AG10803 (cell line): ENCODE data around the gene ZBTB3.
A peak's percentile ranks its signal among the peaks of the same experiment; 100 is the strongest.

Experiments used
- DNase-seq: peaks from one replicate; pipeline ENCODE4 v3.0.0; 2010; ENCODE audit warnings: low read depth
- H3K4me3 ChIP-seq: 2 replicates; pipeline ENCODE4 v1.5.1; 2011; ENCODE audit warnings: mild to moderate bottlenecking, low read length, control low read depth
- TF ChIP-seq, protein P1 (sequence below): conservative IDR thresholded peaks from 2 replicates; pipeline ENCODE4 v1.5.1; 2011; ENCODE audit warnings: mild to moderate bottlenecking, low read length, control low read depth, inconsistent platforms

ZBTB3 gene

DNA sequence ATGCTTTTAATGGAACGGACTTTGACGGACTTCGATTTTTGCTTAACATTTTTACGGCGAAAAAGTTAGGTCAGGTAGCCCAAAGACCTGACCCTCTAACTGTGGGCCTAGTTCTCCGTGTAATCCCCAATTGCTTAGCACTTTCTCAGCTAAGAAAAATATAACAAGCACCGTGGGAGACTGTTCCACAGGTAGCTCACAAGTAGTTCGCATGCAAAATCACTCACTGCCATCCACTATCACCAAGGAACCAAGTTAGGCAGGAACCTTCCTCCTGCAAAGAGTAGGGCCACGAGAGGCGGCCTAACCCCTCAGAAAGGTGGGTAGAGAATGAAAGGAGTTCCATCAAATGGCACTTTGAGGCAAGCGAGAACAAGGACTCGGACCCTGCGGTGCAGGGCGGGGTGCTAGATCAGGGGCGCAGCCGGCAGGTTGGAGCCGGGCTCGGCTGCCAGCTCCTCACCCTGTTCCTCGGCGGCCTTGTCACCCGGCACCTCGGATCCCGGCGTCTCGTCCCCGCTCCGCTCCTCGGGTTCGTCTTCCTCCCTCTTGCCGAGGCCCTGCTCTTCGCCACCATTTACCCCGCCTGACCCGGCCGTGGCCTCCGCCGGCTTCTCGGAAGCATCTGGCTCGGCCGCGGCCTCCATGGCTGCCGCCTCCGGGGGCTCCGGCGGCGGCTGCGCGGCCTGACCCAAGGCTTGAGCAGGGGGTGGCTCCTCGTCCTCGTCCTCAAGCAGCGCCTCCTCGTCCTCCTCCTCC is 27.6 kb downstream of the ZBTB3 start:
- TF ChIP-seq, protein P1, sequence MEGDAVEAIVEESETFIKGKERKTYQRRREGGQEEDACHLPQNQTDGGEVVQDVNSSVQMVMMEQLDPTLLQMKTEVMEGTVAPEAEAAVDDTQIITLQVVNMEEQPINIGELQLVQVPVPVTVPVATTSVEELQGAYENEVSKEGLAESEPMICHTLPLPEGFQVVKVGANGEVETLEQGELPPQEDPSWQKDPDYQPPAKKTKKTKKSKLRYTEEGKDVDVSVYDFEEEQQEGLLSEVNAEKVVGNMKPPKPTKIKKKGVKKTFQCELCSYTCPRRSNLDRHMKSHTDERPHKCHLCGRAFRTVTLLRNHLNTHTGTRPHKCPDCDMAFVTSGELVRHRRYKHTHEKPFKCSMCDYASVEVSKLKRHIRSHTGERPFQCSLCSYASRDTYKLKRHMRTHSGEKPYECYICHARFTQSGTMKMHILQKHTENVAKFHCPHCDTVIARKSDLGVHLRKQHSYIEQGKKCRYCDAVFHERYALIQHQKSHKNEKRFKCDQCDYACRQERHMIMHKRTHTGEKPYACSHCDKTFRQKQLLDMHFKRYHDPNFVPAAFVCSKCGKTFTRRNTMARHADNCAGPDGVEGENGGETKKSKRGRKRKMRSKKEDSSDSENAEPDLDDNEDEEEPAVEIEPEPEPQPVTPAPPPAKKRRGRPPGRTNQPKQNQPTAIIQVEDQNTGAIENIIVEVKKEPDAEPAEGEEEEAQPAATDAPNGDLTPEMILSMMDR, result no peak
- peak overlapping the region; percentile 99 for H3K4me3 ChIP-seq
- DNase-seq, result no peak

DNA sequence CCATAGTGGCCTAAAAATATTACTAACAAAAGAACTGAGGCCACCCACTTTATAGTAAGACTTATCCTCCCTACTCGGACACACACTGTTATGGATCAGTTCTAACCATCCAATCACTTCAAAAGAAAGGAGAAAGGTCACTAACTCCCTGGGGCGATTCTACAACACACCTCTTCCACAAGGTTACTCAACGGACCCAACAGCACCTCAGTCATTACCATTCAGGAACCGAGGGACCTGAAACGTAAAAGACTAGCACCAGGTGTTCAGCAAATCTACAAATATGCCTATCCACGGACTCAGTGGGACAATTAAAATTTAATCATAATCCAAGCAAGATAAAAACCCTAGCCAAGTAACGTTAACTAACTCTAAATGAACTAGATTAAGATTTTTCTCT is 28.3 kb downstream of the ZBTB3 start:
- TF ChIP-seq, protein P1, result no peak
- H3K4me3 ChIP-seq, result peak overlapping the region; percentile 99
- no peak for DNase-seq

DNA sequence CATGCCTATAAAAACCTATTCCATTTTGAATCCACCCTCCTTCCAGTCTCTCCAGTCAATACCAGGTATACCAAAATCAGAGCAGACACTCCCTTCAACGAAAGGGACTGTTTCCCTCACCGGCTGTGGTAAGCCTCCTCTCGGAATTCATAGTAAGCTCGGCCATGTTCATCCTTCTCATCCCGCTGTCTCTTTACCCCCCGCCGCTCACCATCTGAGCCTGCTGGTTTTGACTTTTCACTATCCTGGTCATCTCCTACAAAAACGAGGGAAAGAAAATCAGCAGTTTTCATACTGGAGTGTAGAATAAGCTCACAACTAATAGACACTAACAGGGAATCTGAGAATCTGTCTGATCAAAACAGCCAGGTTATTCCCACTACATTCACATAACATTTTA is 29.8 kb downstream of the ZBTB3 start:
- TF ChIP-seq, protein P1, result no peak
- no peak for DNase-seq
- H3K4me3 ChIP-seq, result peak overlapping the region; percentile 99

DNA sequence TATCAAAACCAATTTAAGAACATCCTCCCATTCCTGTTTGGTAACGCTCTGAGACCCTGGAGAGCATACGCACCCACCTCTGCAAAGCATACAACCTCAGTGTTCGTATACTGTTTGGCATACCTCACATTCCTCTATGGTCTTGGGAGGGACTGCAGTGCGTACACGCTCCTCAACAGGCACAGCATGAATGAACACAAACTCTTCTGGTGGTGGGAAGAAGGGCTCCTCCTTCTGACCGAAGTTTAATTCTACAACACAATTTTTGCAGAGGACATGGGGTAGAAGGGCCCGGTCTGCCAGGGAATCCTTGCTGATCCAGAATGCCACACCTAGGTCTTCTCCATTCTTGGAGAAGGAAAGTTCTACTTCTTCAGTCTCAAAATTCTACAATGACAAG is 32.0 kb downstream of the ZBTB3 start:
- no peak overlapping the region for H3K4me3 ChIP-seq
- TF ChIP-seq, protein P1, result peak; percentile 9; the same call in 1 of the 2 replicates
- peak; percentile 39 for DNase-seq

DNA sequence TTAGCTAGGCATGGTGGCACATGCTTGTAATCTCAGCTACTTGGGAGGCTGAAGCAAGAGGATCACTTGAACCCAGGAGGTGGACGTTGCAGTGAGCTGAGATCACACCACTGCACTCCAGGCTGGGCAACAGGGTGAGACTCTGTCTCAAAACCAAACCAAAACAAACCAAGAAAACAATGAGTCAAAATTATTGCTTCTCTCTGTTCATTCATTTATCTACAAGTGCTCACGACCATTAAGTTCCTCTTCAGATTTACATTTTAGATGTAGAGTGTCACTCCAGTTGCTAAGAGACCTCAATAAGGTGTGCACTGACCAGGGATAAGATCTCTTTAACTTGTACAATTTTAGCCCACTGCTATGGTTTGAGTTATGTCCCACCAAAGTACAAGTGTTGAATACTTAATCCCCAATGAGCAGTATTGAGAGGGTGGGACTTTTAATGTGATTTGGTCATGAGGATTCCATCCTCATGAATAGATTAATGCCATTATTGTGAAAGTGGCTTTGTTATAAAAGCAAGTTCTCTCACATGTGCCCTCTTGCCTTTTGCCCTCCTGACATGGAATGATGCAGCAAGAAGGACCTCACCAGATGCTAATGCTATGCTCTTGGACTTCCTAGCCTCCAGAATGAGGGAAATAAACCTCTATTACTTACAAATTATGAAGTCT is 34.5 kb downstream of the ZBTB3 start:
- TF ChIP-seq, protein P1, result no peak
- H3K4me3 ChIP-seq, result no peak overlapping the region
- peak; percentile 25 for DNase-seq

DNA sequence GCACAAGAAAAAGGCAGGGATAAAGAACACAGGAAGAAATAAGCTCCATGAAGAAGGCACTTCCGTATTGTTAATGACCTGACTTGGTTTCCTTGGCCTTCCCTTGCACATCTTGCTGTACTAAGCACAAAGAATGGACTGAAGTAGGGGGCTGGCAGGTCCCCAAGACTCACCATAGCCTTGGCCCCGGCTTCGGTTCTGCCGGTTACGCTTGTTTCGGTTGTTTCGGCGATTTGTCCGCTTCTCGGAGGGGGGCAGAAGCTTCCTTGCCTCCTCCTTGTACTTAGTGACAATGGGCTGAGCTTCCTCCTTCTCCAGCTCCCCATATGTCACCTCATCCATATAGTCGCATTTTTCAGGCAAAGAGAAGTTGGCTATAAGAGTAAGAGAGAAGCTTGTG is 37.1 kb downstream of the ZBTB3 start:
- DNase-seq, result no peak
- TF ChIP-seq, protein P1, result no peak
- H3K4me3 ChIP-seq, result no peak overlapping the region

DNA sequence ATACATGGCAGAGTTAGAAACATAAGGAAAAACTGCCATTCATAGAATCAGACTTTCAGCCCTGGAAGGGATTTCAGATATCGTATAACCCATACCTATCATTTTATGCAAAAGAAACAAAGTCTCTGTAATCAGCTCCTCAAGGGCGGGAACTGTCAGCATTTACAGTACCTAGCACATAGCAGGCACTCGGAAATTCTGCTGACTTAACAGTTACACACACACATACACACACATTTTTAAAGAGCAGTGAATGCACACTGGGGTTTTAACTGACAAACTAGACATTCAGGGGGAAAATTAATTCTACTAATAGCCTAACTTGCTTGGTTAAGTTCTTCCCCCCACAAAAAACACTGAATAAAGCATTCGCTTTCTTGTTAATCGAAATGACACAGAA is 37.8 kb downstream of the ZBTB3 start:
- TF ChIP-seq, protein P1, result no peak
- DNase-seq, result no peak
- no peak overlapping the region for H3K4me3 ChIP-seq
